Endothelial cell (in vitro differentiated cells): ENCODE results near the gene FAM110C. TPM values are rescaled to one million over a fixed set of nuclear protein-coding genes. Genes with fewer than 3 reads are reported as not detected.

ENCODE experiments used
- DNase-seq: peaks from one replicate; pipeline ENCODE4 v3.0.0; 2021; ENCODE audit warnings: low spot score
- H3K27ac Mint-ChIP-seq: one replicate; pipeline ENCODE4 v1.8.0; 2021; ENCODE audit warnings: mixed read lengths, inconsistent platforms; ENCODE audit not compliant: unreplicated experiment
- H3K27me3 Mint-ChIP-seq: one replicate; pipeline ENCODE4 v1.8.0; 2021; ENCODE audit warnings: mild to moderate bottlenecking, moderate library complexity, mixed read lengths, inconsistent platforms; ENCODE audit not compliant: unreplicated experiment
- H3K36me3 Mint-ChIP-seq: one replicate; pipeline ENCODE4 v1.8.0; 2021; ENCODE audit warnings: mild to moderate bottlenecking, low read depth, mixed read lengths, inconsistent platforms; ENCODE audit not compliant: unreplicated experiment
- H3K4me1 Mint-ChIP-seq: one replicate; pipeline ENCODE4 v1.8.0; 2021; ENCODE audit warnings: mild to moderate bottlenecking, mixed read lengths, inconsistent platforms; ENCODE audit not compliant: unreplicated experiment
- H3K4me3 Mint-ChIP-seq: one replicate; pipeline ENCODE4 v1.8.0; 2021; ENCODE audit warnings: mild to moderate bottlenecking, mixed read lengths, inconsistent platforms; ENCODE audit not compliant: unreplicated experiment
- H3K9me3 Mint-ChIP-seq: one replicate; pipeline ENCODE4 v1.8.0; 2021; ENCODE audit warnings: mixed read lengths, inconsistent platforms; ENCODE audit not compliant: unreplicated experiment
- CTCF ChIP-seq: fragments of 200-600 bp; sonication (generic); IDR thresholded peaks from one replicate; pipeline ENCODE4 v1.5.0; 2021; ENCODE audit warnings: antibody characterized with exemption; ENCODE audit not compliant: unreplicated experiment
- total RNA-seq: library from RNA; stranded (reverse); fragmentation: NEBNext Ultra II Directional; extraction: Animal tissue kit (Norgen Biotek cat#: 25700); gene quantifications from one replicate; pipeline ENCODE4 v1.2.1, GENCODE V29; 2021; ENCODE audit not compliant: unreplicated experiment

The FAM110C gene
- total RNA-seq, 1 donor from 2014 or later = 0.08 TPM

- no peaks in the 10 kb centered on the region for H3K9me3 Mint-ChIP-seq
- no peak overlapping the region for H3K4me3 Mint-ChIP-seq
Measured at GRCh38 chr2:11248-11941, 34.9 kb downstream of the FAM110C start.

GRCh38 chr2:10222-10875 lies 36.0 kb downstream of the FAM110C start:
- Mint-ChIP-seq H3K9me3 (no peaks in the 10 kb centered on the region), H3K36me3 (no peaks in the 10 kb centered on the region), H3K27ac (no peak overlapping the region), H3K4me3 (no peak overlapping the region), H3K4me1 (no peaks in the 10 kb centered on the region), H3K27me3 (no peaks in the 10 kb centered on the region)
- TF ChIP-seq CTCF = no peak
- no peak for DNase-seq

More at GRCh38 chr2:11248-11941, 34.9 kb downstream of the FAM110C start:
- H3K27me3 Mint-ChIP-seq = no peaks in the 10 kb centered on the region
- H3K27ac Mint-ChIP-seq = no peak overlapping the region
- TF ChIP-seq CTCF = peak; percentile 98
- H3K4me1 Mint-ChIP-seq = no peaks in the 10 kb centered on the region
- DNase-seq = peak; percentile 78
- no peaks in the 10 kb centered on the region for H3K36me3 Mint-ChIP-seq

Other genes with a start within 250 kb of the FAM110C start
- gene SH3YL1, start 217.5 kb upstream of the FAM110C start, total RNA-seq = 35.8 TPM
- 104 TPM for gene ACP1, start 218.4 kb upstream of the FAM110C start, total RNA-seq
- gene ALKAL2, start 241.6 kb upstream of the FAM110C start, total RNA-seq = 3.2 TPM